ENCODE results near the gene SETBP1.
A peak's percentile ranks its signal among the peaks of the same experiment; 100 is the strongest.

The SETBP1 gene

GRCh38 chr18:44680273-44681075 lies at the start of gene SETBP1:
Gene SETBP1, plus strand, starts transcription at chr18:44680888. Its CDS starts 20,459 bp downstream, at chr18:44701347.
- peak; percentile 38 for DNase-seq (ENCODE audit: low read depth)

GRCh38 chr18:44632469-44633145 lies 48.1 kb upstream of the SETBP1 start:
- DNase-seq (ENCODE audit: low read depth): no peak

GRCh38 chr18:44635546-44635945 lies 45.1 kb upstream of the SETBP1 start:
- no peak for DNase-seq (ENCODE audit: low read depth)

GRCh38 chr18:44636241-44636640 lies 44.4 kb upstream of the SETBP1 start:
- DNase-seq (ENCODE audit: low read depth): no peak

GRCh38 chr18:44637210-44638033 lies 43.3 kb upstream of the SETBP1 start:
- no peak for DNase-seq (ENCODE audit: low read depth)

GRCh38 chr18:44638034-44638540 lies 42.6 kb upstream of the SETBP1 start:
- no peak for DNase-seq (ENCODE audit: low read depth)

GRCh38 chr18:44638811-44639210 lies 41.9 kb upstream of the SETBP1 start:
- DNase-seq (ENCODE audit: low read depth): no peak

GRCh38 chr18:44643004-44643403 lies 37.7 kb upstream of the SETBP1 start:
- no peak for DNase-seq (ENCODE audit: low read depth)

- no peak for DNase-seq (ENCODE audit: low read depth)
Observed at GRCh38 chr18:44651478-44651877, 29.2 kb upstream of the SETBP1 start.

GRCh38 chr18:44651918-44652572 lies 28.6 kb upstream of the SETBP1 start:
- no peak for DNase-seq (ENCODE audit: low read depth)

GRCh38 chr18:44652722-44653121 lies 28.0 kb upstream of the SETBP1 start:
- DNase-seq (ENCODE audit: low read depth): no peak

GRCh38 chr18:44654573-44654972 lies 26.1 kb upstream of the SETBP1 start:
- no peak for DNase-seq (ENCODE audit: low read depth)

- no peak for DNase-seq (ENCODE audit: low read depth)
Observed at GRCh38 chr18:44655435-44655834, 25.3 kb upstream of the SETBP1 start.

- DNase-seq (ENCODE audit: low read depth): no peak
Observed at GRCh38 chr18:44659771-44660170, 20.9 kb upstream of the SETBP1 start.

GRCh38 chr18:44668270-44668975 lies 12.3 kb upstream of the SETBP1 start:
- DNase-seq (ENCODE audit: low read depth): no peak

GRCh38 chr18:44671914-44672313 lies 8.8 kb upstream of the SETBP1 start:
- no peak for DNase-seq (ENCODE audit: low read depth)

- DNase-seq (ENCODE audit: low read depth): no peak
Observed at GRCh38 chr18:44672506-44672905, 8.2 kb upstream of the SETBP1 start.

- no peak for DNase-seq (ENCODE audit: low read depth)
Observed at GRCh38 chr18:44673256-44673880, 7.3 kb upstream of the SETBP1 start.

GRCh38 chr18:44677933-44678332 lies 2.8 kb upstream of the SETBP1 start:
- DNase-seq (ENCODE audit: low read depth): no peak

GRCh38 chr18:44678725-44679055 lies 2.0 kb upstream of the SETBP1 start:
- DNase-seq (ENCODE audit: low read depth): no peak

All from stimulated activated CD8-positive, alpha-beta memory T cell treated with anti-CD3 and anti-CD28 coated beads, Interleukin-4, amount 100 ng/mL, for 24 hours (primary cell).